Ecto neural progenitor cell (in vitro differentiated cells): ENCODE measurements around the gene RPP25.
"Not testable (repeated sequence)": the region's sequence is repeated elsewhere in the genome, so short reads cannot be mapped to it uniquely, and the experiment has no call there.

Experiments used
- DNase-seq: peaks from one replicate; pipeline ENCODE4 v3.0.0-alpha.2; 2018; ENCODE audit warnings: low spot score

The RPP25 gene

GRCh38 chr15:74917676-74918075, 38.9 kb downstream of the RPP25 start:
- no peak for DNase-seq

GRCh38 chr15:74913799-74914198, 42.8 kb downstream of the RPP25 start:
- not testable (repeated sequence) for DNase-seq

GRCh38 chr15:74913041-74913440, 43.5 kb downstream of the RPP25 start:
- DNase-seq, result no peak

- DNase-seq, result no peak
These were observed 47.9 kb downstream of the RPP25 start for GRCh38 chr15:74908635-74909034.

- no peak for DNase-seq
These were observed 49.3 kb downstream of the RPP25 start for GRCh38 chr15:74907163-74907870.

GRCh38 chr15:74906450-74907162, 50.0 kb downstream of the RPP25 start, which contains the start of gene FAM219B:
TSS of gene FAM219B (minus strand) at chr15:74906851. CDS start at chr15:74906800, 51 bp downstream.
- peak; percentile 93 for DNase-seq

GRCh38 chr15:74906067-74906449, 50.5 kb downstream of the RPP25 start:
- DNase-seq, result peak; percentile 70
